Central memory CD8-positive, alpha-beta T cell (primary cell): ENCODE results near the gene CCDC167.

Experiments used
- ATAC-seq: fragments of 150-1000 bp; cut with Tn5 transposase; replicated peaks from 2 replicates; pipeline ENCODE4 v1.10.0; 2022; ENCODE audit warnings: mild to moderate bottlenecking, moderate FRiP score, moderate number of reproducible peaks; ENCODE audit not compliant: poor library complexity, severe bottlenecking; ENCODE audit errors: extremely low read depth
- DNase-seq, 2 donors: peaks; one replicate each; pipeline ENCODE4 v3.0.0; 2021; ENCODE audit warnings: low spot score in 2 of 2
- H3K27ac Mint-ChIP-seq: one replicate; pipeline ENCODE4 v1.8.0; 2022; ENCODE audit warnings: low read depth, mild to moderate bottlenecking, moderate library complexity, mixed read lengths
- H3K27me3 Mint-ChIP-seq: one replicate; pipeline ENCODE4 v1.8.0; 2022; ENCODE audit warnings: mixed read lengths
- H3K36me3 Mint-ChIP-seq: one replicate; pipeline ENCODE4 v1.8.0; 2022; ENCODE audit warnings: mild to moderate bottlenecking, moderate library complexity, mixed read lengths; ENCODE audit not compliant: insufficient read depth
- H3K4me1 Mint-ChIP-seq: one replicate; pipeline ENCODE4 v1.8.0; 2022; ENCODE audit warnings: mixed read lengths
- H3K4me3 Mint-ChIP-seq: one replicate; pipeline ENCODE4 v1.8.0; 2022; ENCODE audit warnings: mild to moderate bottlenecking, moderate library complexity, mixed read lengths
- H3K9me3 Mint-ChIP-seq: one replicate; pipeline ENCODE4 v1.8.0; 2022; ENCODE audit warnings: mixed read lengths

Gene CCDC167

GRCh38 chr6:37433657-37434271 is 65.9 kb downstream of the CCDC167 start:
- peak; percentile 26 to 28 for DNase-seq
- peak; percentile 33 for ATAC-seq
- H3K27ac Mint-ChIP-seq = peak overlapping the region; percentile 90
- H3K4me1 Mint-ChIP-seq = peaks cover 44% of the 10 kb centered on the region
- no peaks in the 10 kb centered on the region for H3K27me3 Mint-ChIP-seq
- no peaks in the 10 kb centered on the region for H3K9me3 Mint-ChIP-seq
- H3K4me3 Mint-ChIP-seq = peak overlapping the region; percentile 91
- peaks cover 41% of the 10 kb centered on the region for H3K36me3 Mint-ChIP-seq
